ENCODE results near the gene AUTS2. TPM values are rescaled to one million over a fixed set of nuclear protein-coding genes. Genes with fewer than 3 reads are reported as not detected.

Gene AUTS2
- polyA plus RNA-seq, 1 donor from 2014 or later = 97.3 TPM

- no peak overlapping the region for H3K27ac ChIP-seq (ENCODE audit: low read length)
- no peak overlapping the region for H3K9ac ChIP-seq (ENCODE audit: low read length)
- no peaks in the 10 kb centered on the region for H4K20me1 ChIP-seq (ENCODE audit: insufficient read depth)
- H3K4me2 ChIP-seq (ENCODE audit: low read length) = no peak overlapping the region
- no peak for TF ChIP-seq SMC3 (conservative IDR thresholded peaks at IDR 0.05; ENCODE audit: poor library complexity)
- TF ChIP-seq EZH2 (IDR thresholded peaks at IDR 0.05; ENCODE audit: borderline replicate concordance, insufficient read depth, low read length, poor library complexity, severe bottlenecking) = no peak
- TF ChIP-seq MXI1 (conservative IDR thresholded peaks at IDR 0.05; ENCODE audit: poor library complexity, severe bottlenecking) = no peak
- no peak for TF ChIP-seq RAD21 (conservative IDR thresholded peaks at IDR 0.05)
- TF ChIP-seq REST (IDR thresholded peaks at IDR 0.05; ENCODE audit: borderline replicate concordance) = no peak
- no peaks in the 10 kb centered on the region for H3K9me2 ChIP-seq (ENCODE audit: insufficient read depth, low read length)
- H3K27me3 ChIP-seq (ENCODE audit: insufficient read depth, low read depth, low read length) = no peaks in the 10 kb centered on the region
- no peaks in the 10 kb centered on the region for H3F3A ChIP-seq (ENCODE audit: insufficient read depth, low read length, poor library complexity, severe bottlenecking)
- no peak overlapping the region for H2AFZ ChIP-seq (ENCODE audit: low read depth, low read length)
- H3K36me3 ChIP-seq (ENCODE audit: insufficient read depth, low read length) = no peaks in the 10 kb centered on the region
- H3K4me3 ChIP-seq (ENCODE audit: low read length) = no peak overlapping the region
- H3K79me2 ChIP-seq (replicated peaks; ENCODE audit: insufficient read depth, low read length) = no peaks in the 10 kb centered on the region
- H3K9me3 ChIP-seq (ENCODE audit: low read length) = no peaks in the 10 kb centered on the region
Observed at GRCh38 chr7:70317356-70317755, 719.1 kb downstream of the AUTS2 start.

- no peak overlapping the region for H3K27ac ChIP-seq (ENCODE audit: low read length)
- H4K20me1 ChIP-seq (ENCODE audit: insufficient read depth) = no peaks in the 10 kb centered on the region
- H3K27me3 ChIP-seq (ENCODE audit: insufficient read depth, low read depth, low read length) = no peaks in the 10 kb centered on the region
- H3K9ac ChIP-seq (ENCODE audit: low read length) = no peak overlapping the region
- H3K79me2 ChIP-seq (replicated peaks; ENCODE audit: insufficient read depth, low read length) = no peaks in the 10 kb centered on the region
- H3K9me3 ChIP-seq (ENCODE audit: low read length) = no peaks in the 10 kb centered on the region
- no peaks in the 10 kb centered on the region for H3F3A ChIP-seq (ENCODE audit: insufficient read depth, low read length, poor library complexity, severe bottlenecking)
- no peak overlapping the region for H3K4me2 ChIP-seq (ENCODE audit: low read length)
- no peak overlapping the region for H2AFZ ChIP-seq (ENCODE audit: low read depth, low read length)
- H3K9me2 ChIP-seq (ENCODE audit: insufficient read depth, low read length) = no peaks in the 10 kb centered on the region
- H3K4me3 ChIP-seq (ENCODE audit: low read length) = no peak overlapping the region
- TF ChIP-seq, protein P1, sequence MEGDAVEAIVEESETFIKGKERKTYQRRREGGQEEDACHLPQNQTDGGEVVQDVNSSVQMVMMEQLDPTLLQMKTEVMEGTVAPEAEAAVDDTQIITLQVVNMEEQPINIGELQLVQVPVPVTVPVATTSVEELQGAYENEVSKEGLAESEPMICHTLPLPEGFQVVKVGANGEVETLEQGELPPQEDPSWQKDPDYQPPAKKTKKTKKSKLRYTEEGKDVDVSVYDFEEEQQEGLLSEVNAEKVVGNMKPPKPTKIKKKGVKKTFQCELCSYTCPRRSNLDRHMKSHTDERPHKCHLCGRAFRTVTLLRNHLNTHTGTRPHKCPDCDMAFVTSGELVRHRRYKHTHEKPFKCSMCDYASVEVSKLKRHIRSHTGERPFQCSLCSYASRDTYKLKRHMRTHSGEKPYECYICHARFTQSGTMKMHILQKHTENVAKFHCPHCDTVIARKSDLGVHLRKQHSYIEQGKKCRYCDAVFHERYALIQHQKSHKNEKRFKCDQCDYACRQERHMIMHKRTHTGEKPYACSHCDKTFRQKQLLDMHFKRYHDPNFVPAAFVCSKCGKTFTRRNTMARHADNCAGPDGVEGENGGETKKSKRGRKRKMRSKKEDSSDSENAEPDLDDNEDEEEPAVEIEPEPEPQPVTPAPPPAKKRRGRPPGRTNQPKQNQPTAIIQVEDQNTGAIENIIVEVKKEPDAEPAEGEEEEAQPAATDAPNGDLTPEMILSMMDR (IDR thresholded peaks at IDR 0.05; ENCODE audit: poor library complexity, severe bottlenecking) = no peak
- no peak for TF ChIP-seq EZH2 (IDR thresholded peaks at IDR 0.05; ENCODE audit: borderline replicate concordance, insufficient read depth, low read length, poor library complexity, severe bottlenecking)
- TF ChIP-seq MXI1 (conservative IDR thresholded peaks at IDR 0.05; ENCODE audit: poor library complexity, severe bottlenecking) = no peak
- TF ChIP-seq TAF1 (IDR thresholded peaks at IDR 0.05; ENCODE audit: low read depth) = no peak
- TF ChIP-seq REST (IDR thresholded peaks at IDR 0.05; ENCODE audit: borderline replicate concordance) = no peak
- TF ChIP-seq SMC3 (conservative IDR thresholded peaks at IDR 0.05; ENCODE audit: poor library complexity) = no peak
- TF ChIP-seq POLR2AphosphoS5 (IDR thresholded peaks at IDR 0.05) = no peak
- TF ChIP-seq RAD21 (conservative IDR thresholded peaks at IDR 0.05) = no peak
- TF ChIP-seq EP300 (conservative IDR thresholded peaks at IDR 0.05; ENCODE audit: poor library complexity, severe bottlenecking) = no peak
- H3K36me3 ChIP-seq (ENCODE audit: insufficient read depth, low read length) = no peaks in the 10 kb centered on the region
Observed at GRCh38 chr7:70318511-70318910, 720.2 kb downstream of the AUTS2 start.
